ENCODE data around the gene RAB17.

The RAB17 gene

GRCh38 chr2:237561221-237561620 is 29.3 kb downstream of the RAB17 start:
- Histone ChIP-seq H3K9me3 (no peaks in the 10 kb centered on the region), H3K27me3 (peaks cover 10% of the 10 kb centered on the region; the same call in 1 of the 2 replicates), H3K36me3 (no peaks in the 10 kb centered on the region), H3K4me1 (no peaks in the 10 kb centered on the region), H3K4me3 (ENCODE audit: low read depth, low read length) (no peak overlapping the region)
- TF ChIP-seq CTCF (IDR thresholded peaks at IDR 0.05; ENCODE audit: low read depth, low read length), result no peak
- DNase-seq, result no peak

DNA sequence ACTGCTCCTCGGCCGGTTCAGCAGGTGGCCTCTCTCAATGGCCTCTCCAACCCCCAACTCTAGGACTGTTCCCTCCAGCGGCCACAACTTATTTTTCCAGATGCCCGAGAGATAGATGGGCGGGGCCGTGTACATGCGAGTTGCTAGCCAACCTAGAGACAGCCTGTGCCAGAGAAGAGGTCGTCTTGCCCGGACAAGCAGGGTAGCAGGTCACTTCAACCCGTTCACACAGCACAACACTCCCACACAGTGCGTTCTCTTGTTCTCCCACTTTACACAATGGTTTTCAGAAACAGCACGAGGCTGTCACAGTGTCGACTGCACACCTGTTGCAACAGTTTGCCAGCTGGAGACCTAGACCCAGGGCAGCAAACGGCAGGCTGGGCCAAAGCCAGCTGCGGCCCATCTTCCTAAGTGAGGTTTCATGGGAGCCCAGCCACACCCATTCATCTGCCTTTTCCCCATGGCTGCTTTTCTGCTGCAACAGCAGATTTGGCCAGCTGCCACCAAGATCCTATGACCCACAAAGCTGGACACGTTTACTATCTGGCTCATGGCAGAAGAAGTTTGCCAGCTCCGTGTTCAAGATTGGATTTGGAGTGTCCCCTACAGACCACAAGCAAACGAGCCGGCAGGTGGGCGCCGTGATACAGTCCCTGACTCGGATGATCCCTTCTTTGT is 31.4 kb downstream of the RAB17 start:
- no peak for DNase-seq
- Histone ChIP-seq H3K9me3 (no peaks in the 10 kb centered on the region), H3K4me1 (no peaks in the 10 kb centered on the region), H3K27me3 (peaks cover 3% of the 10 kb centered on the region; the same call in 1 of the 2 replicates), H3K36me3 (no peaks in the 10 kb centered on the region), H3K4me3 (ENCODE audit: low read depth, low read length) (no peak overlapping the region)
- no peak for TF ChIP-seq CTCF (IDR thresholded peaks at IDR 0.05; ENCODE audit: low read depth, low read length)

- Histone ChIP-seq H3K4me1 (no peaks in the 10 kb centered on the region), H3K4me3 (ENCODE audit: low read depth, low read length) (no peak overlapping the region), H3K36me3 (no peaks in the 10 kb centered on the region), H3K27me3 (0 out of 2 replicates have a peak, but pooled peaks cover 2% of the 10 kb centered on the region), H3K9me3 (no peaks in the 10 kb centered on the region)
- no peak for DNase-seq
- no peak for TF ChIP-seq CTCF (IDR thresholded peaks at IDR 0.05; ENCODE audit: low read depth, low read length)
Observed at GRCh38 chr2:237557633-237558015, 32.9 kb downstream of the RAB17 start.

- Histone ChIP-seq H3K36me3 (no peaks in the 10 kb centered on the region), H3K27me3 (0 out of 2 replicates have a peak, but pooled peaks cover 2% of the 10 kb centered on the region), H3K4me3 (ENCODE audit: low read depth, low read length) (no peak overlapping the region), H3K9me3 (no peaks in the 10 kb centered on the region), H3K4me1 (no peaks in the 10 kb centered on the region)
- DNase-seq, result no peak
- TF ChIP-seq CTCF (IDR thresholded peaks at IDR 0.05; ENCODE audit: low read depth, low read length), result no peak
Observed at GRCh38 chr2:237556773-237557632, 33.5 kb downstream of the RAB17 start.

DNA sequence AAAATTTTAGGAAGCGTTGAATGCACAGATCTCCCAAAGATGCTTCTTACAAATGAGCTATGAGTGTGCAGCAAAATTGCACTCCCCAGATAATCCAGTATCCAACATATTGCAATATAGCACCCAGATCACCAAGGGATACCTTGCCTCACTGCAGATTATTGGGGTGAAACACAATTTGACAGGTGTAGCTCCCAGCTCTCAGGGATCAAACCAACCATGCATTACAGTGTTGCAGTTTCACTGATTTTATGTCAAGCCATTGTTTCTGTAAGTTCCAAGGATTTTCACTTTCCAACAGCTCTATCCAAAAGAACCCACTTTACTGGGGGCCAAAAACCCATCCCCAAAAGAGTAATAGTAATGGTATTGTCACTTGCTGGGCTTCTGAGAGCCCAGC is 35.0 kb downstream of the RAB17 start:
- H3K4me1 ChIP-seq, result no peaks in the 10 kb centered on the region
- no peaks in the 10 kb centered on the region for H3K36me3 ChIP-seq
- H3K4me3 ChIP-seq (ENCODE audit: low read depth, low read length), result no peak overlapping the region
- no peaks in the 10 kb centered on the region for H3K9me3 ChIP-seq
- 0 out of 2 replicates have a peak, but pooled peaks cover 2% of the 10 kb centered on the region for H3K27me3 ChIP-seq
- DNase-seq, result no peak
- TF ChIP-seq CTCF (IDR thresholded peaks at IDR 0.05; ENCODE audit: low read depth, low read length), result no peak

- TF ChIP-seq CTCF (IDR thresholded peaks at IDR 0.05; ENCODE audit: low read depth, low read length), result no peak
- Histone ChIP-seq H3K9me3 (no peaks in the 10 kb centered on the region), H3K27me3 (no peaks in the 10 kb centered on the region), H3K4me3 (ENCODE audit: low read depth, low read length) (no peak overlapping the region), H3K4me1 (no peaks in the 10 kb centered on the region), H3K36me3 (no peaks in the 10 kb centered on the region)
- DNase-seq, result no peak
Observed at GRCh38 chr2:237553948-237554347, 36.6 kb downstream of the RAB17 start.

Data from BE2C (cell line).